OCI-LY7 (cell line): ENCODE measurements around the gene DCHS1. TPM values are rescaled to one million over a fixed set of nuclear protein-coding genes. Genes with fewer than 3 reads are reported as not detected.

Experiments used
- BruUV-seq: library from RNA; stranded (reverse); fragments of 400-500 nt; replicated peaks from 2 replicates; lab custom pipeline; 2021; lab: Mats Ljungman, UMichigan
- CTCF ChIA-PET: fragments of 300-600 bp; sonication (Branson Sonifier 250); formaldehyde crosslinking; loops from one replicate; lab custom pipeline; 2022; ENCODE audit warnings: antibody characterized with exemption; ENCODE audit not compliant: unreplicated experiment; lab: Charles Lee
- POLR2A ChIA-PET: fragments of 300-600 bp; sonication (Branson Sonifier 250); formaldehyde crosslinking; loops from one replicate; lab custom pipeline; 2022; ENCODE audit warnings: antibody characterized with exemption; lab: Charles Lee
- DNase-seq: peaks from one replicate; pipeline ENCODE4 v3.0.0-alpha.2; 2015; ENCODE audit warnings: low spot score
- H2AFZ ChIP-seq: fragments of 200-600 bp; sonication (generic), shearing (Covaris generic); 2 replicates; pipeline ENCODE4 v1.6.1; 2014; ENCODE audit warnings: mild to moderate bottlenecking, antibody characterized with exemption, low read length, moderate library complexity
- H3K27ac ChIP-seq: fragments of 200-600 bp; sonication (generic); 2 replicates; pipeline ENCODE4 v1.5.1; 2014; ENCODE audit warnings: mixed run types, low read depth, mild to moderate bottlenecking, moderate library complexity, low read length, inconsistent platforms; ENCODE audit not compliant: poor library complexity, severe bottlenecking
- H3K36me3 ChIP-seq: fragments of 200-600 bp; sonication (generic); 2 replicates; pipeline ENCODE4 v1.6.1; 2014; ENCODE audit warnings: mild to moderate bottlenecking, antibody characterized with exemption, low read length, moderate library complexity, mixed read lengths; ENCODE audit not compliant: insufficient read depth
- H3K4me1 ChIP-seq: fragments of 200-600 bp; sonication (generic); 2 replicates; pipeline ENCODE4 v1.5.1; 2014; ENCODE audit warnings: mild to moderate bottlenecking, low read length; ENCODE audit not compliant: insufficient read depth, poor library complexity, severe bottlenecking
- H3K4me2 ChIP-seq: fragments of 200-600 bp; sonication (generic); 2 replicates; pipeline ENCODE4 v1.6.1; 2014; ENCODE audit warnings: mild to moderate bottlenecking, low read length
- H3K4me3 ChIP-seq: fragments of 200-600 bp; sonication (generic); 2 replicates; pipeline ENCODE4 v1.5.1; 2014; ENCODE audit warnings: mild to moderate bottlenecking, low read depth, low read length; ENCODE audit not compliant: poor library complexity, severe bottlenecking
- H3K79me2 ChIP-seq: fragments of 200-600 bp; sonication (generic); 2 replicates; pipeline ENCODE4 v1.6.1; 2016; ENCODE audit warnings: low read depth, mild to moderate bottlenecking, low read length, moderate library complexity, mixed read lengths; ENCODE audit not compliant: insufficient read depth
- H3K9me2 ChIP-seq: fragments of 200-600 bp; sonication (generic); 2 replicates; pipeline ENCODE4 v1.6.1; 2016; ENCODE audit warnings: mild to moderate bottlenecking, low read length, mixed read lengths; ENCODE audit not compliant: insufficient read depth
- H3K9me3 ChIP-seq: fragments of 200-600 bp; sonication (generic); 2 replicates; pipeline ENCODE4 v1.6.1; 2014; ENCODE audit warnings: mild to moderate bottlenecking, mixed run types, low read length, mixed read lengths
- H4K20me1 ChIP-seq: fragments of 200-600 bp; sonication (generic); 2 replicates; pipeline ENCODE4 v1.6.1; 2014; ENCODE audit warnings: mild to moderate bottlenecking, antibody characterized with exemption, low read length, moderate library complexity, mixed read lengths; ENCODE audit not compliant: insufficient read depth
- CTCF ChIP-seq: fragments of 200-600 bp; sonication (generic); conservative IDR thresholded peaks from 2 replicates; pipeline ENCODE4 v1.5.1; 2014; ENCODE audit warnings: mild to moderate bottlenecking, antibody characterized with exemption, low read length, moderate library complexity, mixed read lengths
- EZH2phosphoT487 ChIP-seq: fragments of 200-600 bp; sonication (generic); IDR thresholded peaks from 2 replicates; pipeline ENCODE4 v1.6.1; 2018; ENCODE audit warnings: low read depth, borderline replicate concordance, mild to moderate bottlenecking, mixed run types, antibody characterized with exemption, low read length, moderate library complexity, mixed read lengths
- intact Hi-C: fragments of 100-400 bp; cut with micrococcal nuclease; formaldehyde crosslinking; loops from one replicate; pipeline ENCODE4 v1.10.0; 2022; ENCODE audit not compliant: unreplicated experiment
- total RNA-seq, 2 experiments: library from RNA; depleted of rRNA in 1 of 2; stranded (reverse); fragments of >200 nt in 1 of 2; shearing (Covaris generic) in 1 of 2; gene quantifications; 2 replicates each; pipeline ENCODE4 v1.2.3, GENCODE V29; 2014 to 2022

The DCHS1 gene
- total RNA-seq, 2 experiments from 2014 or later = 0.67 to 1.1 TPM

GRCh38 chr11:6611092-6611962 is 44.3 kb downstream of the DCHS1 start:
- intact Hi-C loops = no loop called here
- POLR2A ChIA-PET = interaction anchor here (0.6 to 2.2 kb wide), 11 partner anchors 9 to 74 kb away, joined by 3 to 22 read pairs (median 4); partner anchors contain the start of gene MRPL17
- peaks cover 12% of the 10 kb centered on the region for H4K20me1 ChIP-seq
- peak; percentile 30 for DNase-seq
- H3K4me3 ChIP-seq = peak overlapping the region; percentile 87
- H3K4me1 ChIP-seq = peaks cover 38% of the 10 kb centered on the region
- peak overlapping the region; percentile 90 for H3K4me2 ChIP-seq
- H3K9me2 ChIP-seq = no peaks in the 10 kb centered on the region
- peaks cover 21% of the 10 kb centered on the region; the same call in 1 of the 2 replicates for H3K79me2 ChIP-seq
- no peaks in the 10 kb centered on the region for H3K9me3 ChIP-seq
- BruUV-seq = TSS peak; percentile 54
- H2AFZ ChIP-seq = no peak overlapping the region
- CTCF ChIA-PET = interaction anchor here (0.6 to 1.5 kb wide), 3 partner anchors 9 to 72 kb away, joined by 3 to 8 read pairs (median 6); partner anchors contain the start of gene MRPL17
- H3K27ac ChIP-seq = peak overlapping the region; percentile 32
- H3K36me3 ChIP-seq = peaks cover 57% of the 10 kb centered on the region
- TF ChIP-seq CTCF (no peak), EZH2phosphoT487 (no peak)

DNA sequence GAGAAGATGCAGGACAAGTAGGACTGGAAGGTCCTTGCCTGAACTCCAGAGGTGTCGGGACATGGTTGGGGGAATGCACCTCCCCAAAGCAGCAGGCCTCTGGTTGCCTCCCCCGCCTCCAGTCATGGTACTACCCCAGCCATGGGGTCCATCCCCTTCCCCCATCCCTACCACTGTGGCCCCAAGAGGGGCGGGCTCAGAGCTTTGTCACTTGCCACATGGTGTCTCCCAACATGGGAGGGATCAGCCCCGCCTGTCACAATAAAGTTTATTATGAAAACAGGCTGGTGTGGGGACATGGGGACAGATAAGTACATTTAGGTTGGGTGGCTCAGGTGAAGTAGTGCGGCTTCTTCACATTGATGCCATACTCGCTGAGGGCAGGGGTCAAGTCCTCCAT is 45.0 kb downstream of the DCHS1 start:
- H3K36me3 ChIP-seq = peaks cover 59% of the 10 kb centered on the region
- BruUV-seq = no TSS peak
- no peak for TF ChIP-seq CTCF
- TF ChIP-seq EZH2phosphoT487 = no peak
- H4K20me1 ChIP-seq = peaks cover 14% of the 10 kb centered on the region
- ChIA-PET POLR2A (no interaction called here), CTCF (no interaction called here)
- intact Hi-C loops = no loop called here
- no peak for DNase-seq
- H3K4me2 ChIP-seq = peak overlapping the region; percentile 90; the same call in 1 of the 2 replicates
- H3K4me3 ChIP-seq = peak overlapping the region; percentile 87
- H3K9me3 ChIP-seq = no peaks in the 10 kb centered on the region
- no peak overlapping the region for H2AFZ ChIP-seq
- no peaks in the 10 kb centered on the region for H3K9me2 ChIP-seq
- peaks cover 26% of the 10 kb centered on the region for H3K79me2 ChIP-seq
- peaks cover 45% of the 10 kb centered on the region for H3K4me1 ChIP-seq
- H3K27ac ChIP-seq = no peak overlapping the region
